ENCODE data around the gene GOLM1.

GRCh38 chr9:86099701-86100364 is 475 bp upstream of the GOLM1 start:
- TF ChIP-seq CTCF (IDR thresholded peaks at IDR 0.05) (no peak), POLR2A (IDR thresholded peaks at IDR 0.05) (no peak)

All from esophagus squamous epithelium (tissue), 4 donors.